ENCODE data around the gene KRTAP5-5.
"Not testable (repeated sequence)": the region's sequence is repeated elsewhere in the genome, so short reads cannot be mapped to it uniquely, and the experiment has no call there.

The KRTAP5-5 gene

DNA sequence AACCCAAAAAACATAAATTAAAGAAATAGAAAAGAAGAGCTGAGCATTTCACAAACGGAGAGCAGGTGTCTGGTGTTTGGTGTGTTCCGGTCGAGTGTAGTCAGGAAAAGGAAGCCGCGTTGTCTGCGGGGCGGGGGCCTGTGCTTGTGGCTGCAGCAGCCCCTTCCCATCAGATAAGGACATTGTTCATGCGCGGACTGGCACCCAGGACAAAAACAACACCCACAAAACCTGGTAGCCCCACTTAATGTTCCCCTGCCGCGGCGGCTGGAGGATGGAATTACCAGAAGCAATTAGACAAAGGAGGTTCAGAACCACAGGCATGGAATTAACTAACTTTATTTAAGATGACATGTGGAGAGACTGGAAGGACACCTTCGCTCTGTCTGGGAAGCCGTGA lies 29.9 kb downstream of the KRTAP5-5 start:
- no peak overlapping the region for H3K4me3 ChIP-seq (replicated peaks in 1 of 2; ENCODE audit: low read depth in 2 of 2, low read length in 2 of 2)
- no peak for DNase-seq (ENCODE audit: low read depth in 2 of 2)
- TF ChIP-seq, protein P1, sequence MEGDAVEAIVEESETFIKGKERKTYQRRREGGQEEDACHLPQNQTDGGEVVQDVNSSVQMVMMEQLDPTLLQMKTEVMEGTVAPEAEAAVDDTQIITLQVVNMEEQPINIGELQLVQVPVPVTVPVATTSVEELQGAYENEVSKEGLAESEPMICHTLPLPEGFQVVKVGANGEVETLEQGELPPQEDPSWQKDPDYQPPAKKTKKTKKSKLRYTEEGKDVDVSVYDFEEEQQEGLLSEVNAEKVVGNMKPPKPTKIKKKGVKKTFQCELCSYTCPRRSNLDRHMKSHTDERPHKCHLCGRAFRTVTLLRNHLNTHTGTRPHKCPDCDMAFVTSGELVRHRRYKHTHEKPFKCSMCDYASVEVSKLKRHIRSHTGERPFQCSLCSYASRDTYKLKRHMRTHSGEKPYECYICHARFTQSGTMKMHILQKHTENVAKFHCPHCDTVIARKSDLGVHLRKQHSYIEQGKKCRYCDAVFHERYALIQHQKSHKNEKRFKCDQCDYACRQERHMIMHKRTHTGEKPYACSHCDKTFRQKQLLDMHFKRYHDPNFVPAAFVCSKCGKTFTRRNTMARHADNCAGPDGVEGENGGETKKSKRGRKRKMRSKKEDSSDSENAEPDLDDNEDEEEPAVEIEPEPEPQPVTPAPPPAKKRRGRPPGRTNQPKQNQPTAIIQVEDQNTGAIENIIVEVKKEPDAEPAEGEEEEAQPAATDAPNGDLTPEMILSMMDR (IDR thresholded peaks at IDR 0.05; ENCODE audit: low read depth, low read length) = no peak

DNA sequence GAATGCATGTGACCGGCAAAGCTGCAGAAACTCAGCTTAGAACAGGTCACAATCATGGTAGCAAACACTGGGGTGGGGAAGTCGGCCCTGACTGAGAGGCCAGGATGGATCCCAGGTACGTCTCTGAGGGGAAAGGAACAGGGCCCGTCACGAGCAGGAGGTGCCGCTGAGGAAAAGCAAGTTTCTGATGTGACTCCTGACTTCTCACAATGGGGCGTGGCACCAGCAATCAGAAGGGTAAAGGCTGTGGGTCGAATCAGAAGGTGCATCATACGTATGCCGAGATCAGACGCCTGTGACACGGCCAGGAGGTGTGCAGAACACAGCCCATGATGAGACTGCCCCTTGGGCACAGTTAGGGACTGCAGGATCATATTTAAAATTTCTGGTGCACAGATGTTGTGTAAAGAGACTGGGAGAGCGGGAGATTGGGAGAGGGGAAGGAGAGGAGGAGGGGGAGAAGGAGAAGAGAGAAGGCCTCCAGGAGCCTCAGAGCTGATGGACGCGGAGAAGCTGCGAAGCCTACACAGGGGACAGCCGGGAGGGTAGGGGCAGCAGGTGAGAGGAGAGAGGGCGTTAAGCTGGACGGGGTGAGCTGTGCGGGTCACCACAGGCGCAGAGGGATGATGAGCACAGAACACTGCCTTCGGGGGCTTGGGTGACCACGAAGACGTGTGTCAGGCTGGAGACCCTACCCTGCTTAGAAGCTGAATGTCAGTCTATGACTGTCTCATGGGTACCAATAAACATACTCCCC lies 30.7 kb downstream of the KRTAP5-5 start:
- no peak for DNase-seq (ENCODE audit: low read depth in 2 of 2)
- H3K4me3 ChIP-seq (replicated peaks in 1 of 2; ENCODE audit: low read depth in 2 of 2, low read length in 2 of 2) = no peak overlapping the region
- TF ChIP-seq, protein P1 (IDR thresholded peaks at IDR 0.05; ENCODE audit: low read depth, low read length) = no peak

DNA sequence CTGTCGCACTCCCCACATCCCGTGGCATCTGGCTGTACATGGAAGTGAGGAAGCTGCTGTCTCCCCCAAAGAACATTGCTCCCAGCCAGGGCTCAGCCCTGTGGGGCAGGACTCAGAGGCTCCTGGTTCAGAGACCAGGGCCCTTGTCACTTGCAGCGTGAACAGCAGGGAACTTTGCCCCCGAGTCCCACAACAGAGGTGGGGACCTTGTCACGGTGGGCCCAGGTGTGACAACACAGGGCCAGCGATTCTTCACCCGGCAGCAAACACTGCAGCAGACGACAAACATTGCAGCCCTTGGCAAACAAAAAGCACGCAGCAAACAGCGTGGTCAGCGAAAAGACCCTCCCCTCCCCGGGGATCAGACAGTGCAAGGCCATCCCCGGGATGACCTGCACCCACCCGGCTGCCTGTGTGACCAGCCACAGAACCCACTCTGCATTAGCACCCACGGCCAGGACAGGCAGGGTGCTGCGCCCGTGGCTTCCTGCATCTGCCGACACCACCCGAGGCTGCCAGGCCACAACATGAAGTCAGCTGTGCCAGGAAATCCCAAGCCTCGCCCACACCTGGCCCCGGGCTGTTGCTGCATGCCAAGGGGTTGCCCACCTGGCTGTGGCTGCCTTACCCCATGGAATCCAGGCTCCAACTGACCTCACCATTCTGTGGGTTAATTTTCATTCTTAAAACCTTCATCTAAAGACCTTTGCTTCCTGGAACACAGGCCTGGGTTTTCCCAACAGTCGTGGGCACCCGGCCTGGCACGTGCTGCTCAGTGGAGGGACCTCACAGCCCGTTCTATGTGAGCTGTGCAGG lies 32.1 kb downstream of the KRTAP5-5 start:
- not testable (repeated sequence) for DNase-seq (ENCODE audit: low read depth in 2 of 2); H3K4me3 ChIP-seq (replicated peaks in 1 of 2; ENCODE audit: low read depth in 2 of 2, low read length in 2 of 2)

DNA sequence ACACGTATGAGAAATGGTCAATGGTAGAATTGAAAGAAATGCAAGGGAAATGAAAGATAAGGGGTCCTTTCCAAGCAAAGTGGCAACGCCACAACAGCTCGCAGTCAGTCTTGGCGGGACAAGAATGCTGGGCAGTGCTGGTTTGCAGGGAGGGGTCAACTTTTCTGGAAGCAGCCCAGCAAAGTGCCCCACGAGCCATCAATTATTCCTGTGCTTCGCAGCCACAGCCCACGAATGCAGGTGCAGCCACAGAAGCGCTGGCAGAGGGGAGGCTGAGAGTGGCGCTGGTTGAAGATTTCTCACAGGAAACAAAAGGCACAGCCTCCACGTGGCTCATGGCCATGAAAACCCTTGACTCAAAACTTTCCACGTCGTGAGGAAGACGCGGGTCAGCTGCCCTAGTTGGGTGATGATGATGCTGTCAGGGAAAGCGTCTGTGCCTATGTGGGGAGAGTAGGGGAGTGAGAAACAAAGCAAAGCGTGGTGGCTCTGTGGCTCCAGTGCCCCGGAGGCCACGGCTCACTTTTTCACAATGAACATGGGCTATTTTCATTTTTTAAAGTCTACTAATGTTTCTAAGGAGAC lies 33.2 kb downstream of the KRTAP5-5 start:
- not testable (repeated sequence) for DNase-seq (ENCODE audit: low read depth in 2 of 2); H3K4me3 ChIP-seq (replicated peaks in 1 of 2; ENCODE audit: low read depth in 2 of 2, low read length in 2 of 2)

DNA sequence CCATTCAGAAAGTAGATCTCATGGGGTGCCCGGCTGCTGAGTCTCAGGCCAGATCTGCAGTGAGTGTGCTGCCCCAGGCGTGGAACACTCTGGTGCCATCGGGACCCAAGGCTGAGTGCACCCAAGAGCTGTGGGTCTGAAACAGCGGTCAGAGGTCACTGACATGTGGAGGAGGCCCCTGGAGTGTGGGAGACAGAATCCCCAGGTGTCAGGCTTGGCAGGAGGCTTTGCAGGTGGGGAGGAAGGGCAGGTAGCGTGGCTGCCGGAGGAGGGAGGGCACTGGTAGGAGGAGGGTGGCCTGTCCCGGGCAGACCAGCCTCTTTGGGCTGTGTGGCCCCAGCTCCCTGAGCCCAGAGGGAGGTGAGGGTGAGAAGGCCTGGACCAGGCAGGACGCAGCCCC lies 35.7 kb downstream of the KRTAP5-5 start:
- H3K4me3 ChIP-seq (replicated peaks in 1 of 2; ENCODE audit: low read depth in 2 of 2, low read length in 2 of 2) = no peak overlapping the region
- DNase-seq (ENCODE audit: low read depth in 2 of 2) = no peak

DNA sequence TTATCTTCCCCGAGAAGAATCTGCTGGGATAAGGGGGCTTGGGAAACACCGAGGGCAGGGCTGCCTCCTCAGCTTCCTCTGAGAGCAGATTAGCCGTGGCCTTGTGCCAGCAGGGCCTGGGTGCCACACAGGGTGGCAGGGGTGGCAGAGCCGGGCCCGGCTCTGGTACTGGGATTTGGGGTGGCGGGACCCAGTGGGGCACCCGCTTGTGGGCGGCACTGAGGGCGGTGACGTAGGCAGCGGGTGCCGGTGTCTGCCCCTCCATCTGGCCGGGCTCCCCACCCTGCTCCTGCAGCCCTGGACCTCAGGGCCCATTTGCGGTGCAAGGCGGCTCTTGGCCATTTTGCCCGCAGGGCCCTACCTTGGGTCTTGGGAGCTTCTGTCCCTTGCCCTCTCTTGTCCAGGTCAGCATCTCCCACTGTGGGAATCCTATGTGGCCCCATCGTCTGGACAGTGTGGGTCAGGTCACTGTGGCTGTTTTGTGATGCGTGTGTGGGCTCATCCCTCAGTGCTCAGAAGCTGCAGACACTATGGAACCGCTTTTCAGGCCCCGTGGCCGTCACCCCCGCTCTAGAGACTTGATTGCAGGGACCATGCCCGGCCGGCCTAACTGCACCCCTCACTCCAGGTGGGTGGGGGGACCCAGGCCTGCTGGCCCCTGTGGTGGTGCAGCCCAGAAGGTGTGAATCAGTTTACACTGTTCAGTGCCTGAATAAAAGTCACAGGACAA lies 37.7 kb downstream of the KRTAP5-5 start:
- no peak overlapping the region for H3K4me3 ChIP-seq (replicated peaks in 1 of 2; ENCODE audit: low read depth in 2 of 2, low read length in 2 of 2)
- TF ChIP-seq, protein P1 (IDR thresholded peaks at IDR 0.05; ENCODE audit: low read depth, low read length) = no peak
- DNase-seq (ENCODE audit: low read depth in 2 of 2) = no peak

More for the DNA sequence above, 35.7 kb downstream of the KRTAP5-5 start:
- TF ChIP-seq, protein P1 (IDR thresholded peaks at IDR 0.05; ENCODE audit: low read depth, low read length) = no peak

DNA sequence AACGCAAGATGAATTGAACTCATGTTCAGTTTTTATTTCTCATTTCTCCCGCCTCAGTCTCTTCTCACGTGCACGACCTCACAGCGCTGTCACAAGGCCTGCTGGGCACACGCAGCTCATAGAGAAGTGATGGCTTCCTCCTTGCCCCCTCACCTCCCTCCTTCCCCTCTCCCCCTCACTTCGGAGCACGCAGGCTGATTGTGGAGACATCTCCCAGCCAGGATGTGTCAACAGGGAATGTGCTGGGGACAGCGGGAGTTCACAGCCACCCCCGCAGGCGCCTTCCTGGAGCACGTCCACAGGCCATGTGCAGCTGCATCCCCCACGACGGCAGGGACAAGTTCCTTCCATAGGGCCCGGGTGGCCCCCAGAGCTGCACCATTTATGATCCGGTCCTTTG lies 38.3 kb downstream of the KRTAP5-5 start:
- no peak for DNase-seq (ENCODE audit: low read depth in 2 of 2)
- H3K4me3 ChIP-seq (replicated peaks in 1 of 2; ENCODE audit: low read depth in 2 of 2, low read length in 2 of 2) = no peak overlapping the region
- TF ChIP-seq, protein P1 (IDR thresholded peaks at IDR 0.05; ENCODE audit: low read depth, low read length) = no peak
